ENCODE measurements around the gene SCYL1. TPM values are rescaled to one million over a fixed set of nuclear protein-coding genes. Genes with fewer than 3 reads are reported as not detected.

The SCYL1 gene
- total RNA-seq, 2 experiments from 2014 or later, result 56.8 to 62.9 TPM

GRCh38 chr11:65541093-65541982 is 16.5 kb downstream of the SCYL1 start:
- TF ChIP-seq CTCF (conservative IDR thresholded peaks at IDR 0.05; ENCODE audit: low read length) (no peak; the same call in 1 of the 2 replicates), EZH2phosphoT487 (IDR thresholded peaks at IDR 0.05; ENCODE audit: borderline replicate concordance, low read depth, low read length) (no peak)
- peak overlapping the region; percentile 48; the same call in 1 of the 2 replicates for H2AFZ ChIP-seq (ENCODE audit: low read length)
- no TSS peak for BruUV-seq (replicated peaks)
- H3K4me3 ChIP-seq (ENCODE audit: low read depth, low read length, poor library complexity, severe bottlenecking), result peak overlapping the region; percentile 71
- DNase-seq (ENCODE audit: low spot score), result peak; percentile 25
- H3K27ac ChIP-seq (ENCODE audit: low read depth, low read length, poor library complexity, severe bottlenecking), result peak overlapping the region; percentile 61
- ChIA-PET CTCF (ENCODE audit: unreplicated experiment) (interaction anchor here (0.9 to 1.2 kb wide), 2 partner anchors 30 to 47 kb away, joined by 3 to 5 read pairs; no protein-coding TSS in a partner anchor), POLR2A (interaction anchor here (0.7 to 1.7 kb wide), 3 partner anchors 14 to 40 kb away, joined by 3 to 4 read pairs (median 3); no protein-coding TSS in a partner anchor)
- H3K36me3 ChIP-seq (ENCODE audit: insufficient read depth, low read length), result peaks cover 11% of the 10 kb centered on the region; the same call in 1 of the 2 replicates
- H3K79me2 ChIP-seq (ENCODE audit: insufficient read depth, low read depth, low read length), result no peaks in the 10 kb centered on the region
- intact Hi-C loops (cut with micrococcal nuclease; ENCODE audit: unreplicated experiment), result loop anchor here (1.0 to 2.0 kb wide), 2 partner anchors 52 to 73 kb away; partner anchors contain the start of genes MAP3K11 and PCNX3
- H3K4me2 ChIP-seq (ENCODE audit: low read length), result peak overlapping the region; percentile 85
- H3K9me2 ChIP-seq (ENCODE audit: insufficient read depth, low read length), result no peaks in the 10 kb centered on the region
- H4K20me1 ChIP-seq (ENCODE audit: insufficient read depth, low read length), result no peaks in the 10 kb centered on the region
- no peaks in the 10 kb centered on the region for H3K9me3 ChIP-seq (ENCODE audit: low read length)
- peaks cover 31% of the 10 kb centered on the region for H3K4me1 ChIP-seq (ENCODE audit: insufficient read depth, low read length, poor library complexity, severe bottlenecking)

- H2AFZ ChIP-seq (ENCODE audit: low read length), result no peak overlapping the region
- ChIA-PET POLR2A (no interaction called here), CTCF (ENCODE audit: unreplicated experiment) (interaction anchor here (0.6 kb wide), 2 partner anchors 10 to 372 kb away, joined by 3 to 4 read pairs; no protein-coding TSS in a partner anchor)
- H4K20me1 ChIP-seq (ENCODE audit: insufficient read depth, low read length), result no peaks in the 10 kb centered on the region
- H3K9me3 ChIP-seq (ENCODE audit: low read length), result no peaks in the 10 kb centered on the region
- no peaks in the 10 kb centered on the region for H3K79me2 ChIP-seq (ENCODE audit: insufficient read depth, low read depth, low read length)
- no peaks in the 10 kb centered on the region for H3K9me2 ChIP-seq (ENCODE audit: insufficient read depth, low read length)
- peaks cover 10% of the 10 kb centered on the region; the same call in 1 of the 2 replicates for H3K36me3 ChIP-seq (ENCODE audit: insufficient read depth, low read length)
- BruUV-seq (replicated peaks), result no TSS peak
- no peak for DNase-seq (ENCODE audit: low spot score)
- H3K4me2 ChIP-seq (ENCODE audit: low read length), result no peak overlapping the region
- intact Hi-C loops (cut with micrococcal nuclease; ENCODE audit: unreplicated experiment), result no loop called here
- TF ChIP-seq CTCF (conservative IDR thresholded peaks at IDR 0.05; ENCODE audit: low read length), result no peak
- no peak for TF ChIP-seq EZH2phosphoT487 (IDR thresholded peaks at IDR 0.05; ENCODE audit: borderline replicate concordance, low read depth, low read length)
- no peak overlapping the region for H3K4me3 ChIP-seq (ENCODE audit: low read depth, low read length, poor library complexity, severe bottlenecking)
- no peak overlapping the region for H3K27ac ChIP-seq (ENCODE audit: low read depth, low read length, poor library complexity, severe bottlenecking)
- peaks cover 43% of the 10 kb centered on the region for H3K4me1 ChIP-seq (ENCODE audit: insufficient read depth, low read length, poor library complexity, severe bottlenecking)
Observed at GRCh38 chr11:65542738-65543390, 18.0 kb downstream of the SCYL1 start.
